Mononuclear cell (primary cell): ENCODE measurements around the gene LHFPL2. TPM values are rescaled to one million over a fixed set of nuclear protein-coding genes. Genes with fewer than 3 reads are reported as not detected.

Experiments used
- H3K27me3 ChIP-seq: 2 replicates; pipeline ENCODE4 v1.6.0; 2011; ENCODE audit warnings: low read length, control low read depth; ENCODE audit not compliant: insufficient read depth
- H3K4me1 ChIP-seq: 2 replicates; pipeline ENCODE4 v1.5.1; 2011; ENCODE audit warnings: mild to moderate bottlenecking, low read length, control low read depth; ENCODE audit not compliant: insufficient read depth
- H3K4me3 ChIP-seq: 2 replicates; pipeline ENCODE4 v1.5.1; 2011; ENCODE audit warnings: mild to moderate bottlenecking, low read length, moderate library complexity
- H3K9me3 ChIP-seq: 2 replicates; pipeline ENCODE4 v1.5.1; 2011; ENCODE audit warnings: low read depth, mild to moderate bottlenecking, control low read depth, low read length
- total RNA-seq: library from RNA; depleted of rRNA; stranded (reverse); fragments of >200 nt; gene quantifications from one replicate; pipeline ENCODE4 v1.2.3, GENCODE V29; 2012

LHFPL2 gene
- total RNA-seq, 1 donor, result 9.4 TPM

GRCh38 chr5:78638973-78639669 lies 9.5 kb downstream of the LHFPL2 start:
- no peak overlapping the region for H3K4me3 ChIP-seq
- H3K9me3 ChIP-seq, result no peaks in the 10 kb centered on the region
- H3K27me3 ChIP-seq, result no peaks in the 10 kb centered on the region
- no peaks in the 10 kb centered on the region for H3K4me1 ChIP-seq

DNA sequence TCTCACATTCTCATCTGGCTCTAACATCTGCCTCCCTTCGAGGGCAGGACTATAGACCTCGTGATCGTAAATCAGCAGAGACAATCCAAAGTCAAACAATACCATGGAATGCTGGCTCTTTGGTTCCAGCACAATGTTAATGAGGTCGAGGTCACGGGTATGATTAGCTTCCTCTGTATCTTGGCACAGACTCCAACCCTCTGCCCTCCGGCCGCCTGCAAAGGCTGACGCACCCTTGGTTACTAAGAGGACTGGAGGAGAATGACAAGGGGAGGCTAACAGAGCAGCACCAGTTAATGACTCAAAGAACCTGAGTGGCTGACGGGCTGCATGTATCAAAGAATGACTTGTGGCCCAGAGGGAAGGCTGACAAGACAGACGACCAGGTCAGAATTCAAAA lies 10.1 kb downstream of the LHFPL2 start:
- H3K9me3 ChIP-seq, result no peaks in the 10 kb centered on the region
- H3K4me1 ChIP-seq, result no peaks in the 10 kb centered on the region
- no peak overlapping the region for H3K4me3 ChIP-seq
- H3K27me3 ChIP-seq, result no peaks in the 10 kb centered on the region

GRCh38 chr5:78637468-78637867 lies 11.1 kb downstream of the LHFPL2 start:
- H3K4me3 ChIP-seq, result no peak overlapping the region
- H3K4me1 ChIP-seq, result no peaks in the 10 kb centered on the region
- no peaks in the 10 kb centered on the region for H3K27me3 ChIP-seq
- H3K9me3 ChIP-seq, result no peaks in the 10 kb centered on the region

DNA sequence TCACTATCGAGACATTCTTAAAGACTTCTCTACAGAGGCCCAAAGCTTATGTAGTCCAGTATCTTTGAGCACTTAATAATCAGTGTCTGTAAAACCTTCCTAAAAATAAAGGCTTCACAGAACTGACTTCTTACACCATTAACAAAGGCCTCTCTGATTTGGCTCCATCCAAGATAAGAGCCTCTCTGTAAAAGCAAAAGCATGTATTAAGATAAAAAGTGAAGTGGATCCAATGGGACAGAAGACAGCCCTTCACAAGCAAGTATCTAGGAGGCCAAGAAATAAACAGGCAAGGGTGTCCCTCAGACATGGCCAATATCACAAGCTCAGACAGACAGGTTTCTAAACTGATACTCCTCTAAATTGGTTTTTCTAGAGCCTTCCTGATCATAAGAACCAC lies 11.9 kb downstream of the LHFPL2 start:
- H3K27me3 ChIP-seq, result no peaks in the 10 kb centered on the region

GRCh38 chr5:78634634-78635033 lies 13.9 kb downstream of the LHFPL2 start:
- Histone ChIP-seq H3K27me3 (no peaks in the 10 kb centered on the region), H3K4me3 (no peak overlapping the region), H3K4me1 (no peaks in the 10 kb centered on the region), H3K9me3 (no peaks in the 10 kb centered on the region)

More for the DNA sequence above, 11.9 kb downstream of the LHFPL2 start:
- Histone ChIP-seq H3K9me3 (no peaks in the 10 kb centered on the region), H3K4me1 (no peaks in the 10 kb centered on the region), H3K4me3 (no peak overlapping the region)

- Histone ChIP-seq H3K4me1 (no peaks in the 10 kb centered on the region), H3K27me3 (no peaks in the 10 kb centered on the region), H3K4me3 (no peak overlapping the region), H3K9me3 (no peaks in the 10 kb centered on the region)
Observed at GRCh38 chr5:78634229-78634628, 14.3 kb downstream of the LHFPL2 start.

- H3K4me3 ChIP-seq, result no peak overlapping the region
- no peaks in the 10 kb centered on the region for H3K27me3 ChIP-seq
- H3K4me1 ChIP-seq, result no peaks in the 10 kb centered on the region
- H3K9me3 ChIP-seq, result no peaks in the 10 kb centered on the region
Observed at GRCh38 chr5:78633700-78634099, 14.9 kb downstream of the LHFPL2 start.

DNA sequence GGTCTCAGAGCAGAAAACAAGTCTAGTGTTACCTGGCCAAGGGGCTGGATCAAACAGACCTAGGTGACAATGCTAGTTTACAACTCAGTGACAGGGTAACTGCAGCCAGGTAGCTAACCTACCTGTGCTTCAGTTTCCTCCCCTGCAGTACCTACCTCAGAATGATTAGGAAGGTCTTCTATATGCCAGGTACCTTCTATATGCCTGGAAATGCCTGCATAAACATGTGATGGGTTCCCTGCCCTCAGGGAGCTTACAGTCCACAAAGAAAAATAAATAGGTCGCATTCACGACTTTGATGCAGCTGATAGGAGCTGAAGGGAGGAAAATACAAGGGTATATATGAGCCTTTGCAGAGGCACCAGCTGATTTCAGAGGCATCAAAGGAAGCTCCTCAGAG lies 16.1 kb downstream of the LHFPL2 start:
- Histone ChIP-seq H3K4me3 (no peak overlapping the region), H3K9me3 (no peaks in the 10 kb centered on the region), H3K4me1 (peaks cover 5% of the 10 kb centered on the region), H3K27me3 (no peaks in the 10 kb centered on the region)

DNA sequence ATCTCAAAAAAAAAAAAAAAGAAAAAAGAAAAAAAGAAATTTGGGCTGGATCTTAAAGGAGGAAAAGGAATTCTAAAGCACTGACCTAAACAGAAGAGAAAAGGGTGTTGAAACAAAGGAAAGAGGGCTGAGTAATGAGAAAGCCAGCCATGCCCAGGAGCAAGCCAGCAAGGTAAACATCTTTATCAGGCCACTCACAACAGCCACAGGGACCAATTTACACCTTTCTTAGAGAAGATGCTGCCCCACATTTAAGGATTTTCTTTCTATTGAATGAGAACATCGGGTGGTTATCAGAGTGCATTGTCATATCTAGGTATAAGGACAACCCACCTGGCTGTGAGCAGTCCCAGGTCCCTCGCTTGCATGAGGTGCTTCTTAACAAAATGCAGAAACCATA lies 16.6 kb downstream of the LHFPL2 start:
- peaks cover 5% of the 10 kb centered on the region for H3K4me1 ChIP-seq
- no peak overlapping the region for H3K4me3 ChIP-seq
- no peaks in the 10 kb centered on the region for H3K27me3 ChIP-seq
- H3K9me3 ChIP-seq, result no peaks in the 10 kb centered on the region

DNA sequence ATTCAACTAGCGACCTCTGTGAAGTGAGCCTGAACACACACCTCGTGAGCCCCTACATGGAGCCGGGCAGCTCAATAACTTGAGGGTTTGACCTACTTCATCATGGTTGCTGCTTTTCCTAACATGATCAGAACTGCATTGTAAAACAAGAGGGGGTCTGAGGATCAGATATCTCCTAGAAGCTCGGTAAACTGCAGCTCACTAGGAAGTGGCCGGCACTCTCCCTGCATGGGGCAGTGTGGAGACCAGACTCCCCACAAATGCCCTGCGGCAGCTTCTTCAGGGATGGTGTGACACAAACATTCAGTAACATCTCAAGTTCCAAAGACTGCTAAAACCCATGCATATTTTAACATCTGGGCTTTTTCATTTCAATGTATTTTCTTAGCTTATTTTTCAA lies 18.5 kb downstream of the LHFPL2 start:
- Histone ChIP-seq H3K4me1 (peaks cover 5% of the 10 kb centered on the region), H3K9me3 (no peaks in the 10 kb centered on the region), H3K27me3 (no peaks in the 10 kb centered on the region), H3K4me3 (no peak overlapping the region)

- no peaks in the 10 kb centered on the region for H3K27me3 ChIP-seq
- peaks cover 5% of the 10 kb centered on the region for H3K4me1 ChIP-seq
- H3K4me3 ChIP-seq, result no peak overlapping the region
- H3K9me3 ChIP-seq, result no peaks in the 10 kb centered on the region
Observed at GRCh38 chr5:78629624-78630023, 18.9 kb downstream of the LHFPL2 start.

- Histone ChIP-seq H3K27me3 (no peaks in the 10 kb centered on the region), H3K4me3 (no peak overlapping the region), H3K4me1 (peaks cover 5% of the 10 kb centered on the region), H3K9me3 (no peaks in the 10 kb centered on the region)
Observed at GRCh38 chr5:78628270-78628992, 20.1 kb downstream of the LHFPL2 start.

DNA sequence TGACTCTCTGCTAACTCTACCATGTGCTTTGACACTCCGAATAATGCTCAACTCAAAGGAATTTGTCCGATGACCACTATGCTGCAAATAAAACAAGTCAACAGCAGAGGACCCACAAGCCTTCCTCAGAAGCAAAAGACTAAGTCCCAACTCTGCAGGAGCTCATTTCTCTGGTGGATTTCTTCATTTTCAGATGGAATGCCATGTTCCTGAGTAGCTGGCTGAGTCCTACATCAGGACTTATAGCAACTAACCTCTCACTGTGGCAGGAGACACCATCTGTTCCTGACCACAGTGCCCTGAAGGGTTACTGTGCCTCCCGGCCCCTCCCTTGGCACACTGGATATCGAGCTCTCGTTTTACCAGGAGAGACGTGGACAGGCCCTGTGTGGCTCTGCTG lies 20.8 kb downstream of the LHFPL2 start:
- peaks cover 5% of the 10 kb centered on the region for H3K4me1 ChIP-seq
- no peaks in the 10 kb centered on the region for H3K9me3 ChIP-seq
- H3K4me3 ChIP-seq, result no peak overlapping the region

GRCh38 chr5:78627175-78627574 lies 21.4 kb downstream of the LHFPL2 start:
- no peaks in the 10 kb centered on the region for H3K27me3 ChIP-seq
- peaks cover 5% of the 10 kb centered on the region for H3K4me1 ChIP-seq
- no peak overlapping the region for H3K4me3 ChIP-seq
- no peaks in the 10 kb centered on the region for H3K9me3 ChIP-seq

More for the DNA sequence above, 20.8 kb downstream of the LHFPL2 start:
- no peaks in the 10 kb centered on the region for H3K27me3 ChIP-seq

DNA sequence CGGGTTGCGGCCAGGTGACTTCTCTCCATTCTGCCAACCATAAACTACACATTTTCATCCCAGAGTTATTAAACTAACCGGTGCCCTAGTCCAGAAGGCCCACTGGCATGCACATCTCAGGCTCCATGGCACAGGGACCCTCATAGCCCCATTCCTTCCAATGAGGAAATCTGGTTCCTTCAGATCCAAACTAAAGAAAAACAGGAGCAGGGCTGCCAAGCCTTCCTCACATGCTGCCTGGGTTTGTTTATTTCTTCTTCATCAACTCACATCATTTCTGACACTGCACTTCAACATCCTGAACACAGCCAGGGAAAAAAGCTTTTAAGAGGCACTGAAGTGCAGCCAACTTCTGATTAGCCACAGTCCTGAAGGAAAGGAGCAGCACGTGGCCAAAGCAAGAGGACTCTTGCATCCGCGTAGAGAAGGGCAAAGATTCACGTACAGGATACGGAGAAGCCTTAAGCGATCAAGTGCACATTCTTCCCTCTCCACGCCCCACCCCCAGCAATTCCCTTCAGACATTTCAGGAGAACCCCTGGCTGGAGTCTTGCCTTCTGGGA lies 22.5 kb downstream of the LHFPL2 start:
- no peak overlapping the region for H3K4me3 ChIP-seq
- H3K27me3 ChIP-seq, result no peaks in the 10 kb centered on the region

More for the DNA sequence above, 22.5 kb downstream of the LHFPL2 start:
- Histone ChIP-seq H3K4me1 (peaks cover 5% of the 10 kb centered on the region), H3K9me3 (no peaks in the 10 kb centered on the region)
